HCT116 (cell line): ENCODE measurements around the gene WWOX. TPM values are rescaled to one million over a fixed set of nuclear protein-coding genes. Genes with fewer than 3 reads are reported as not detected.

Experiments
- ATAC-seq: fragments of 200-7000 bp; cut with Tn5 transposase; 2 replicates; pipeline ENCODE4 v1.9.1; 2020; ENCODE audit warnings: mild to moderate bottlenecking, moderate library complexity
- BruUV-seq: library from RNA; stranded (reverse); fragments of 400-500 nt; replicated peaks from 2 replicates; lab custom pipeline; 2021; lab: Mats Ljungman, UMichigan
- CTCF ChIA-PET: fragments of 300-600 bp; sonication (Branson Sonifier 250); formaldehyde crosslinking; loops from one replicate; lab custom pipeline; 2021; ENCODE audit warnings: antibody characterized with exemption; lab: Charles Lee
- POLR2A ChIA-PET: fragments of 300-600, 350-600 bp; sonication (Branson Sonifier 250); formaldehyde crosslinking; loops from one replicate; lab custom pipeline; 2021; ENCODE audit warnings: antibody characterized with exemption; lab: Charles Lee
- RAD21 ChIA-PET, 2 experiments: fragments of 300-600 bp; sonication (Branson Sonifier 250); formaldehyde crosslinking; loops; one replicate each; lab custom pipeline; 2023; ENCODE audit warnings: low total read pairs in 2 of 2; ENCODE audit not compliant: uncharacterized antibody in 2 of 2, unreplicated experiment in 2 of 2, low non-redundant PET in 1 of 2; lab: Charles Lee
- DNase-seq: peaks from one replicate; pipeline ENCODE4 v3.0.0-alpha.2; 2010; ENCODE audit warnings: low read depth, low spot score
- H2AFZ ChIP-seq: fragments of 200-600 bp; shearing (Covaris generic), sonication (generic); 2 replicates; pipeline ENCODE4 v1.6.1; 2017; ENCODE audit warnings: low read depth, mixed run types, mixed read lengths, antibody characterized with exemption, low read length; ENCODE audit not compliant: poor library complexity, severe bottlenecking
- H3K27ac ChIP-seq: 2 replicates; pipeline ENCODE4 v1.5.1; 2012; ENCODE audit warnings: low read depth, low read length
- H3K27me3 ChIP-seq: fragments of 200-600 bp; sonication (generic); 2 replicates; pipeline ENCODE4 v1.6.1; 2016; ENCODE audit warnings: mixed run types, low read length, mixed read lengths; ENCODE audit not compliant: insufficient read depth
- H3K36me3 ChIP-seq, 2 experiments: fragments of 200-500 bp in 1 of 2; fragments of 200-600 bp in 1 of 2; sonication (Bioruptor generic) in 1 of 2; sonication (generic) in 1 of 2; 2 replicates each; pipeline versions ENCODE4 v1.5.1 to v1.6.1; 2014 to 2016; ENCODE audit warnings: low read length in 2 of 2, inconsistent platforms in 1 of 2, mixed read lengths in 1 of 2, mixed run types in 1 of 2; ENCODE audit not compliant: insufficient read depth in 2 of 2, control insufficient read depth in 1 of 2
- H3K4me1 ChIP-seq, 2 experiments: fragments of 200-600 bp in 1 of 2; sonication (generic) in 1 of 2; 2 replicates each; pipeline versions ENCODE4 v1.5.1 to v1.6.1; 2012 to 2017; ENCODE audit warnings: low read length in 2 of 2, inconsistent platforms in 1 of 2, mild to moderate bottlenecking in 1 of 2, mixed read lengths in 1 of 2, mixed run types in 1 of 2, moderate library complexity in 1 of 2; ENCODE audit not compliant: insufficient read depth in 2 of 2, control insufficient read depth in 1 of 2
- H3K4me2 ChIP-seq: fragments of 200-600 bp; sonication (generic); 2 replicates; pipeline ENCODE4 v1.6.1; 2017; ENCODE audit warnings: mixed run types, low read length, mixed read lengths
- H3K4me3 ChIP-seq, 2 experiments: fragments of 200-600 bp in 1 of 2; sonication (generic) in 1 of 2; replicated peaks in 1 of 2; 2 replicates each; pipeline ENCODE4 v1.5.1; 2011 to 2016; ENCODE audit warnings: low read length in 2 of 2, control low read depth in 1 of 2, low read depth in 1 of 2, mild to moderate bottlenecking in 1 of 2, mixed read lengths in 1 of 2, mixed run types in 1 of 2
- H3K79me2 ChIP-seq: fragments of 200-600 bp; sonication (generic); 2 replicates; pipeline ENCODE4 v1.6.1; 2017; ENCODE audit warnings: mild to moderate bottlenecking, mixed run types, low read length, moderate library complexity, mixed read lengths; ENCODE audit not compliant: insufficient read depth
- H3K9ac ChIP-seq: fragments of 200-600 bp; sonication (generic); 2 replicates; pipeline ENCODE4 v1.6.1; 2016; ENCODE audit warnings: low read length, mixed read lengths
- H3K9me2 ChIP-seq: fragments of 200-600 bp; sonication (generic), shearing (Covaris generic); 2 replicates; pipeline ENCODE4 v1.6.1; 2017; ENCODE audit warnings: mixed run types, mild to moderate bottlenecking, moderate library complexity; ENCODE audit not compliant: insufficient read depth
- H3K9me3 ChIP-seq, 2 experiments: fragments of 200-500 bp in 1 of 2; fragments of 200-600 bp in 1 of 2; sonication (Bioruptor generic) in 1 of 2; sonication (generic) in 1 of 2; 2 replicates each; pipeline ENCODE4 v1.6.1; 2014 to 2017; ENCODE audit warnings: low read length in 2 of 2, mixed read lengths in 2 of 2, inconsistent platforms in 1 of 2, low read depth in 1 of 2, mild to moderate bottlenecking in 1 of 2, mixed run types in 1 of 2, moderate library complexity in 1 of 2; ENCODE audit not compliant: control insufficient read depth in 1 of 2, insufficient read depth in 1 of 2
- H4K20me1 ChIP-seq: fragments of 200-600 bp; sonication (generic), shearing (Covaris generic); 2 replicates; pipeline ENCODE4 v1.6.1; 2017; ENCODE audit warnings: mixed run types, mild to moderate bottlenecking, moderate library complexity; ENCODE audit not compliant: insufficient read depth
- CBX3 ChIP-seq: IDR thresholded peaks from 2 replicates; pipeline ENCODE4 v1.6.1; 2012; ENCODE audit warnings: low read depth
- CEBPB ChIP-seq: IDR thresholded peaks from 2 replicates; pipeline ENCODE4 v1.6.1; 2012; ENCODE audit warnings: low read depth
- CTCF ChIP-seq, 3 experiments: fragments of 200-600 bp in 1 of 3; sonication (generic) in 1 of 3; IDR thresholded peaks in 2 of 3; conservative IDR thresholded peaks in 1 of 3; 2 replicates each; pipeline ENCODE4 v1.5.1; 2012 to 2017; ENCODE audit warnings: low read depth in 2 of 3, low read length in 2 of 3, antibody characterized with exemption in 1 of 3, borderline replicate concordance in 1 of 3, control low read depth in 1 of 3, mild to moderate bottlenecking in 1 of 3, mixed read lengths in 1 of 3, mixed run types in 1 of 3, moderate library complexity in 1 of 3; ENCODE audit not compliant: insufficient read depth in 1 of 3
- ELF1 ChIP-seq: IDR thresholded peaks from 2 replicates; pipeline ENCODE4 v1.6.1; 2012; ENCODE audit warnings: low read depth, borderline replicate concordance
- EZH2 ChIP-seq: fragments of 200-600 bp; sonication (generic); IDR thresholded peaks from 2 replicates; pipeline ENCODE4 v1.6.1; 2017; ENCODE audit warnings: antibody characterized with exemption, mixed run types
- EZH2phosphoT487 ChIP-seq: fragments of 200-600 bp; IDR thresholded peaks from 2 replicates; pipeline ENCODE4 v1.6.1; 2018; ENCODE audit warnings: antibody characterized with exemption, borderline replicate concordance
- FOSL1 ChIP-seq: IDR thresholded peaks from 2 replicates; pipeline ENCODE4 v1.6.1; 2012; ENCODE audit warnings: low read depth
- JUND ChIP-seq: IDR thresholded peaks from 2 replicates; pipeline ENCODE4 v1.6.1; 2012
- MAX ChIP-seq: IDR thresholded peaks from 2 replicates; pipeline ENCODE4 v1.6.1; 2012
- SP1 ChIP-seq: IDR thresholded peaks from 2 replicates; pipeline ENCODE4 v1.6.1; 2012; ENCODE audit warnings: low read depth
- intact Hi-C: fragments of 100-400 bp; cut with micrococcal nuclease; formaldehyde crosslinking; loops from 2 replicates; pipeline ENCODE4 v1.10.0; 2022
- total RNA-seq: library from RNA; stranded (reverse); gene quantifications from one replicate; pipeline ENCODE4 v1.2.1, GENCODE V29; 2021; ENCODE audit not compliant: unreplicated experiment
- TF ChIP-seq, protein P1 (sequence below): IDR thresholded peaks from 2 replicates; pipeline ENCODE4 v1.6.1; 2012; ENCODE audit warnings: low read depth

The WWOX gene
- total RNA-seq, 1 experiment from 2014 or later: 13.7 TPM

GRCh38 chr16:78510496-78510895, 411.0 kb downstream of the WWOX start:
- H3K27me3 ChIP-seq: no peaks in the 10 kb centered on the region
- H3K4me2 ChIP-seq: no peak overlapping the region
- DNase-seq (no peak), ATAC-seq (no peak)
- H3K4me3 ChIP-seq: no peak overlapping the region
- TF ChIP-seq CBX3 (no peak), SP1 (no peak), MAX (no peak), JUND (no peak), CEBPB (no peak), FOSL1 (no peak), CTCF (IDR thresholded peaks at IDR 0.05 in 2 of 3, conservative IDR thresholded peaks at IDR 0.05 in 1 of 3; ENCODE audit: borderline replicate concordance in 1 of 3, insufficient read depth in 1 of 3, low read depth in 2 of 3, low read length in 2 of 3) (no peak), ELF1 (no peak), EZH2 (no peak), EZH2phosphoT487 (no peak)
- TF ChIP-seq, protein P1, sequence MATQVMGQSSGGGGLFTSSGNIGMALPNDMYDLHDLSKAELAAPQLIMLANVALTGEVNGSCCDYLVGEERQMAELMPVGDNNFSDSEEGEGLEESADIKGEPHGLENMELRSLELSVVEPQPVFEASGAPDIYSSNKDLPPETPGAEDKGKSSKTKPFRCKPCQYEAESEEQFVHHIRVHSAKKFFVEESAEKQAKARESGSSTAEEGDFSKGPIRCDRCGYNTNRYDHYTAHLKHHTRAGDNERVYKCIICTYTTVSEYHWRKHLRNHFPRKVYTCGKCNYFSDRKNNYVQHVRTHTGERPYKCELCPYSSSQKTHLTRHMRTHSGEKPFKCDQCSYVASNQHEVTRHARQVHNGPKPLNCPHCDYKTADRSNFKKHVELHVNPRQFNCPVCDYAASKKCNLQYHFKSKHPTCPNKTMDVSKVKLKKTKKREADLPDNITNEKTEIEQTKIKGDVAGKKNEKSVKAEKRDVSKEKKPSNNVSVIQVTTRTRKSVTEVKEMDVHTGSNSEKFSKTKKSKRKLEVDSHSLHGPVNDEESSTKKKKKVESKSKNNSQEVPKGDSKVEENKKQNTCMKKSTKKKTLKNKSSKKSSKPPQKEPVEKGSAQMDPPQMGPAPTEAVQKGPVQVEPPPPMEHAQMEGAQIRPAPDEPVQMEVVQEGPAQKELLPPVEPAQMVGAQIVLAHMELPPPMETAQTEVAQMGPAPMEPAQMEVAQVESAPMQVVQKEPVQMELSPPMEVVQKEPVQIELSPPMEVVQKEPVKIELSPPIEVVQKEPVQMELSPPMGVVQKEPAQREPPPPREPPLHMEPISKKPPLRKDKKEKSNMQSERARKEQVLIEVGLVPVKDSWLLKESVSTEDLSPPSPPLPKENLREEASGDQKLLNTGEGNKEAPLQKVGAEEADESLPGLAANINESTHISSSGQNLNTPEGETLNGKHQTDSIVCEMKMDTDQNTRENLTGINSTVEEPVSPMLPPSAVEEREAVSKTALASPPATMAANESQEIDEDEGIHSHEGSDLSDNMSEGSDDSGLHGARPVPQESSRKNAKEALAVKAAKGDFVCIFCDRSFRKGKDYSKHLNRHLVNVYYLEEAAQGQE: no peak
- intact Hi-C loops: loop anchor here (1.0 kb wide), 1 partner anchor 14 kb away; no protein-coding TSS in a partner anchor
- BruUV-seq: no TSS peak
- H3K4me1 ChIP-seq: no peaks in the 10 kb centered on the region
- H3K9ac ChIP-seq: no peak overlapping the region
- H3K79me2 ChIP-seq: no peaks in the 10 kb centered on the region
- H4K20me1 ChIP-seq: no peaks in the 10 kb centered on the region
- no peaks in the 10 kb centered on the region for H3K36me3 ChIP-seq
- POLR2A ChIA-PET: no interaction called here
- no peaks in the 10 kb centered on the region for H3K9me3 ChIP-seq
- no peak overlapping the region for H3K27ac ChIP-seq
- H2AFZ ChIP-seq: no peak overlapping the region
- no peaks in the 10 kb centered on the region for H3K9me2 ChIP-seq
- RAD21 ChIA-PET: no interaction called here
- CTCF ChIA-PET: no interaction called here
